ENCODE measurements around the gene DNLZ.
A peak's percentile ranks its signal among the peaks of the same experiment; 100 is the strongest.

Gene DNLZ

GRCh38 chr9:136357202-136357725 is 6.3 kb downstream of the DNLZ start:
- ChIA-PET CTCF (interaction anchor here (0.6 kb wide), 1 partner anchor 44 kb away, joined by 3 read pairs; no protein-coding TSS in a partner anchor), POLR2A (no interaction called here)
- Histone ChIP-seq H3K9me3 (ENCODE audit: control insufficient read depth, insufficient read depth, low read depth, low read length) (no peaks in the 10 kb centered on the region), H3K4me3 (ENCODE audit: low read depth, low read length) (no peak overlapping the region), H3K27ac (ENCODE audit: extremely low read depth, low read depth, low read length) (no peak overlapping the region), H3K36me3 (ENCODE audit: control insufficient read depth in 2 of 2, insufficient read depth in 1 of 2, low read length in 2 of 2) (peaks cover 0 to 25% of the 10 kb centered on the region in 2 experiments; a peak in 1 of 3 replicates), H3K4me1 (ENCODE audit: control insufficient read depth, insufficient read depth, low read length) (no peaks in the 10 kb centered on the region)
- TF ChIP-seq GLIS2 (tag by site-specific recombination; IDR thresholded peaks at IDR 0.05) (peak; percentile 51), ZNF530 (tag by site-specific recombination; IDR thresholded peaks at IDR 0.05; ENCODE audit: low read depth) (no peak), GLIS1 (tag by site-specific recombination; IDR thresholded peaks at IDR 0.05) (peak; percentile 69)

GRCh38 chr9:136355616-136356557 is 7.7 kb downstream of the DNLZ start:
- Histone ChIP-seq H3K27ac (ENCODE audit: extremely low read depth, low read depth, low read length) (no peak overlapping the region), H3K4me3 (ENCODE audit: low read depth, low read length) (no peak overlapping the region), H3K4me1 (ENCODE audit: control insufficient read depth, insufficient read depth, low read length) (no peaks in the 10 kb centered on the region), H3K9me3 (ENCODE audit: control insufficient read depth, insufficient read depth, low read depth, low read length) (no peaks in the 10 kb centered on the region), H3K36me3 (ENCODE audit: control insufficient read depth in 2 of 2, insufficient read depth in 1 of 2, low read length in 2 of 2) (peaks cover 0 to 25% of the 10 kb centered on the region in 2 experiments; a peak in 1 of 3 replicates)
- ChIA-PET CTCF (interaction anchor here (0.6 kb wide), 1 partner anchor 16 kb away, joined by 3 read pairs; no protein-coding TSS in a partner anchor), POLR2A (no interaction called here)
- TF ChIP-seq KLF7 (tag by site-specific recombination; IDR thresholded peaks at IDR 0.05; ENCODE audit: borderline replicate concordance) (no peak), ZBTB6 (tag by site-specific recombination; IDR thresholded peaks at IDR 0.05) (no peak), ZNF433 (tag by site-specific recombination; IDR thresholded peaks at IDR 0.05; ENCODE audit: low read depth) (no peak), ZNF266 (tag by site-specific recombination; IDR thresholded peaks at IDR 0.05; ENCODE audit: low read depth) (no peak), KLF10 (tag by site-specific recombination; IDR thresholded peaks at IDR 0.05) (no peak), HOXC10 (CRISPR knock-in tag; IDR thresholded peaks at IDR 0.05) (no peak), ZEB2 (tag by site-specific recombination; IDR thresholded peaks at IDR 0.05) (no peak), ZNF704 (tag by site-specific recombination; IDR thresholded peaks at IDR 0.05) (no peak), ZNF280D (tag by site-specific recombination; IDR thresholded peaks at IDR 0.05) (no peak), ZNF626 (tag by site-specific recombination; IDR thresholded peaks at IDR 0.05) (no peak), BCL11B (tag by site-specific recombination; IDR thresholded peaks at IDR 0.05; ENCODE audit: low read depth) (peak; percentile 82), EGR2 (tag by site-specific recombination; IDR thresholded peaks at IDR 0.05; ENCODE audit: low read depth) (0 out of 2 replicates have a peak, but pooled peaks have one; percentile 15), KLF8 (tag by site-specific recombination; IDR thresholded peaks at IDR 0.05) (peak; percentile 43; the same call in 1 of the 2 replicates), ZFP69B (tag by site-specific recombination; IDR thresholded peaks at IDR 0.05) (no peak), ZNF488 (tag by site-specific recombination; IDR thresholded peaks at IDR 0.05) (no peak), TSHZ1 (tag by site-specific recombination; IDR thresholded peaks at IDR 0.05; ENCODE audit: borderline replicate concordance) (no peak), ZBTB17 (tag by site-specific recombination; IDR thresholded peaks at IDR 0.05) (no peak), ZNF311 (tag by site-specific recombination; IDR thresholded peaks at IDR 0.05; ENCODE audit: borderline replicate concordance) (no peak), ZNF146 (tag by site-specific recombination; IDR thresholded peaks at IDR 0.05) (no peak), ZNF169 (tag by site-specific recombination; IDR thresholded peaks at IDR 0.05) (no peak), ZNF416 (tag by site-specific recombination; IDR thresholded peaks at IDR 0.05) (no peak)
